B cell (primary cell): Measurements from ENCODE around the gene CDH12.

Source experiments
- CTCF ChIP-seq: fragments of 200-600 bp; IDR thresholded peaks from one replicate; pipeline ENCODE4 v1.8.0; 2022; ENCODE audit warnings: antibody characterized with exemption, mild to moderate bottlenecking
- EZH2 ChIP-seq: IDR thresholded peaks from 2 replicates; pipeline ENCODE4 v1.6.1; 2012; ENCODE audit warnings: borderline replicate concordance, low read depth, mild to moderate bottlenecking, moderate library complexity, low read length; ENCODE audit not compliant: insufficient read depth, poor library complexity, severe bottlenecking

- TF ChIP-seq EZH2 = no peak
- no peak for TF ChIP-seq CTCF
These were observed 256.7 kb downstream of the CDH12 start for GRCh38 chr5:22596404-22596970.
